Heart left ventricle (tissue), 16 donors: ENCODE results near the gene SORCS2. TPM values are rescaled to one million over a fixed set of nuclear protein-coding genes. Genes with fewer than 3 reads are reported as not detected.

Source experiments
- ATAC-seq, 4 donors: fragments of 200-7000 bp; cut with Tn5 transposase; one replicate each; pipeline ENCODE4 v1.9.1; 2020 to 2022; ENCODE audit warnings: moderate library complexity in 4 of 4, mild to moderate bottlenecking in 3 of 4, moderate number of reproducible peaks in 1 of 4
- DNase-seq, 5 donors: peaks; one replicate each; pipeline ENCODE4 v3.0.0-alpha.2; 2020
- H3K27ac ChIP-seq, 12 donors: fragments of 200-600 bp; sonication (generic) in 4 of 12; one replicate each; pipeline versions ENCODE4 v1.5.0 to v1.8.0; 2016 to 2022; ENCODE audit warnings: mild to moderate bottlenecking in 2 of 12
- H3K27me3 ChIP-seq, 9 donors: fragments of 200-600 bp; sonication (generic) in 2 of 9; one replicate each; pipeline versions ENCODE4 v1.5.1 to v1.8.0; 2016 to 2022; ENCODE audit warnings: mild to moderate bottlenecking in 3 of 9
- H3K36me3 ChIP-seq, 9 donors: fragments of 200-600 bp; sonication (generic) in 2 of 9; one replicate each; pipeline versions ENCODE4 v1.5.0 to v1.8.0; 2018 to 2022; ENCODE audit warnings: mild to moderate bottlenecking in 2 of 9
- H3K4me1 ChIP-seq, 12 donors: fragments of 200-600 bp; sonication (generic) in 4 of 12; one replicate each; pipeline versions ENCODE4 v1.5.0 to v1.8.0; 2016 to 2022; ENCODE audit warnings: mild to moderate bottlenecking in 3 of 12
- H3K4me3 ChIP-seq, 12 donors: fragments of 200-600 bp; sonication (generic) in 4 of 12; one replicate each; pipeline versions ENCODE4 v1.5.0 to v1.8.0; 2017 to 2022; ENCODE audit warnings: mild to moderate bottlenecking in 9 of 12, moderate library complexity in 4 of 12
- H3K9me3 ChIP-seq, 12 donors: fragments of 200-600 bp; sonication (generic) in 4 of 12; one replicate each; pipeline versions ENCODE4 v1.5.0 to v1.8.0; 2016 to 2022; ENCODE audit warnings: mild to moderate bottlenecking in 1 of 12
- POLR2A ChIP-seq, 2 donors: fragments of 450-650 bp; IDR thresholded peaks; one replicate each; pipeline ENCODE4 v1.6.1; 2017; ENCODE audit warnings: antibody characterized with exemption in 2 of 2, mild to moderate bottlenecking in 2 of 2, moderate library complexity in 2 of 2
- WGBS, 4 donors: extraction: QIAGEN DNeasy Blood & Tissue Kit in 2 of 4; methylation state at CpG; one replicate each; pipeline versions ENCODE4 v1.1.5 to v1.1.7; 2013 to 2018; 5-methylcytosine and 5-hydroxymethylcytosine counted together
- intact Hi-C, 10 donors: fragments of 100-400 bp; cut with DNase I; formaldehyde crosslinking; loops; one replicate each; pipeline versions ENCODE4 v1.11.1 to v1.14.2; 2022
- polyA plus RNA-seq, 2 donors: library from polyadenylated mRNA; stranded (reverse); fragments of 200-250 nt; gene quantifications; one replicate each; pipeline ENCODE4 v1.2.3, GENCODE V29; 2013
- total RNA-seq, 9 donors: library from RNA; depleted of rRNA in 2 of 9; stranded (reverse); fragments of >200 nt in 2 of 9; fragmentation: NEBNext Ultra II Directional in 3 of 9; extraction: Animal tissue kit (Norgen Biotek cat#: 25700) in 3 of 9; gene quantifications; one replicate each; pipeline versions ENCODE4 v1.1.0 to v1.2.4, GENCODE V29; 2016 to 2023
- TF ChIP-seq, protein P1 (sequence below), 12 donors: fragments of 200-600 bp; sonication (generic) in 4 of 12; IDR thresholded peaks; one replicate each; pipeline versions ENCODE4 v1.5.0 to v1.8.0; 2018 to 2022; ENCODE audit warnings: antibody characterized with exemption in 12 of 12, mild to moderate bottlenecking in 5 of 12
- donor health status: ischemic (EF 13 %, LVEDD 7.1; RV severe dilation, severe dysfunction).
- donor health status: healthy with polysubstance abuse.
- donor health status: DM: no; HTN: yes; CAD: no.
- donor health status: DM: no; HTN: no; CAD: no.
- donor health status: ischemic (EF 25% LVEDD 6.9; RV normal size, moderate dysfunction).
- donor health status: ischemic (EF 25% LVEDD 5.7; RV mildly dilated, moderate dysfunction).
- donor health status: healthy.
- donor health status: DM: yes; HTN: yes; CAD: no.
- donor health status: ischemic (EF 35%, LVEDD 5.7; RV mildly dilated, moderate dysfunction).
- donor health status: nonischemic (EF 11% LVEDD 7.7; RV severe dilation, severe dysfunction).
- donor health status: DM: yes; HTN: yes; CAD: no.
- donor health status: PGD.
- donor health status: ischemic (EF 29% LVEDD 5.4; RV normal size, mild dysfunction).
- donor health status: nonischemic (EF 23%, LVEDD 6.1; RV moderate dilation, normal function).

Gene SORCS2
- total and polyA plus RNA-seq, 11 donors: 0.28 to 5.5 (median 2.4) TPM

DNA sequence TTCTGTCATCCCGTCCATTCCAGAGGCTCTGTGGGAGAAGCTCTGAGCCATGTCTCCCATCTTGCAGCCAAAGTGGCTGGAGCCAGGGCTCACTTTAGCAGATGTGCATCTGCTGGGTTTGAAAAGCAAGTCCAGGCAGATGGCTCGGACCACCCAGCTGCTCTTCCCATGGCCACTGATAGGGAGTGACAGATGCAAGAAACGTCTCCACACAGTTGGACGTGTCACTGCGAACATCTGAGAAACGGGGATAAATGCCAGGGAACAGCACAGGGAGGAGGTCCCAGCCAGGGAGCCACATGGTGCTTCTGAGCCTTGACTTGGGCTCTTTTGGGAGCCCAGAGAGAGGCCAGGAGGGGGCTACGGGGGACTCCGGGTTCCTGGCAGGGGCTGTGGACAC is 505.0 kb downstream of the SORCS2 start:
- Histone ChIP-seq H3K4me1 (peaks cover 0 to 19% (median 0%) of the 10 kb centered on the region in 12 donors), H3K9me3 (no peaks in the 10 kb centered on the region), H3K4me3 (no peak overlapping the region), H3K27me3 (peaks cover 0 to 13% (median 0%) of the 10 kb centered on the region in 9 donors), H3K27ac (peak overlapping the region in 1 of 12 donors; percentile 74), H3K36me3 (no peaks in the 10 kb centered on the region)
- DNase-seq (peak in 2 of 5 donors; percentile 15 to 44), ATAC-seq (peak in 1 of 4 donors; percentile 56)
- 48 to 63% (median 56%) methylated on average over 7 to 8 of the region's 8 CpGs for WGBS, 4 donors
- TF ChIP-seq, protein P1, sequence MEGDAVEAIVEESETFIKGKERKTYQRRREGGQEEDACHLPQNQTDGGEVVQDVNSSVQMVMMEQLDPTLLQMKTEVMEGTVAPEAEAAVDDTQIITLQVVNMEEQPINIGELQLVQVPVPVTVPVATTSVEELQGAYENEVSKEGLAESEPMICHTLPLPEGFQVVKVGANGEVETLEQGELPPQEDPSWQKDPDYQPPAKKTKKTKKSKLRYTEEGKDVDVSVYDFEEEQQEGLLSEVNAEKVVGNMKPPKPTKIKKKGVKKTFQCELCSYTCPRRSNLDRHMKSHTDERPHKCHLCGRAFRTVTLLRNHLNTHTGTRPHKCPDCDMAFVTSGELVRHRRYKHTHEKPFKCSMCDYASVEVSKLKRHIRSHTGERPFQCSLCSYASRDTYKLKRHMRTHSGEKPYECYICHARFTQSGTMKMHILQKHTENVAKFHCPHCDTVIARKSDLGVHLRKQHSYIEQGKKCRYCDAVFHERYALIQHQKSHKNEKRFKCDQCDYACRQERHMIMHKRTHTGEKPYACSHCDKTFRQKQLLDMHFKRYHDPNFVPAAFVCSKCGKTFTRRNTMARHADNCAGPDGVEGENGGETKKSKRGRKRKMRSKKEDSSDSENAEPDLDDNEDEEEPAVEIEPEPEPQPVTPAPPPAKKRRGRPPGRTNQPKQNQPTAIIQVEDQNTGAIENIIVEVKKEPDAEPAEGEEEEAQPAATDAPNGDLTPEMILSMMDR (IDR thresholded peaks at IDR 0.05): no peak
- no peak for TF ChIP-seq POLR2A (IDR thresholded peaks at IDR 0.05)
- intact Hi-C loops: no loop called here

DNA sequence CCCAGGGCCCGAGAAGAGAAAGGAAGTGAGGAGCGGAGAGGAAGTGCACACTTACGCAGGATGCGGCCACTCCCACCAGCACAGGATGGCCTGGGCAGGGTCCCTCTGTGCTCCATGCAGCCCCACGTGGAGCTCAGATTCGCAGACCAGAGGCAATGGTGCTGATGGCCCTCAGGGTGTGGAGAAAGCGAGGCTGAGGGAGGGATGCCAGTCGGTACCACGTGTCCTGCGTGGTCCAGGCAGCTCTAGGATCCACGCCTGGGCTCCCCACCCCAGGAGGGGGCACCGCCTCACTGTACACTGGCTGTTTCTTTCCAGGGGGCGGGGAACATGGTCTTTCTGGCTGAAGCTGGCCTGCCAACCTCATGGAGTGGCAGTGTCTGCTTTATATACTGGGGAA is 505.5 kb downstream of the SORCS2 start:
- 43 to 77% (median 69%) methylated on average over 8 to 13 of the region's 13 CpGs for WGBS, 4 donors
- H3K4me1 ChIP-seq: peaks cover 0 to 19% (median 0%) of the 10 kb centered on the region in 12 donors
- DNase-seq (peak in 1 of 5 donors; percentile 37), ATAC-seq (peak in 1 of 4 donors; percentile 36)
- peak overlapping the region in 3 of 12 donors; percentile 23 to 74 (median 44) for H3K27ac ChIP-seq
- H3K27me3 ChIP-seq: peaks cover 0 to 13% (median 0%) of the 10 kb centered on the region in 9 donors
- intact Hi-C loops: no loop called here
- H3K9me3 ChIP-seq: no peaks in the 10 kb centered on the region
- H3K4me3 ChIP-seq: no peak overlapping the region
- H3K36me3 ChIP-seq: no peaks in the 10 kb centered on the region
- TF ChIP-seq, protein P1 (IDR thresholded peaks at IDR 0.05): no peak
- TF ChIP-seq POLR2A (IDR thresholded peaks at IDR 0.05): no peak

DNA sequence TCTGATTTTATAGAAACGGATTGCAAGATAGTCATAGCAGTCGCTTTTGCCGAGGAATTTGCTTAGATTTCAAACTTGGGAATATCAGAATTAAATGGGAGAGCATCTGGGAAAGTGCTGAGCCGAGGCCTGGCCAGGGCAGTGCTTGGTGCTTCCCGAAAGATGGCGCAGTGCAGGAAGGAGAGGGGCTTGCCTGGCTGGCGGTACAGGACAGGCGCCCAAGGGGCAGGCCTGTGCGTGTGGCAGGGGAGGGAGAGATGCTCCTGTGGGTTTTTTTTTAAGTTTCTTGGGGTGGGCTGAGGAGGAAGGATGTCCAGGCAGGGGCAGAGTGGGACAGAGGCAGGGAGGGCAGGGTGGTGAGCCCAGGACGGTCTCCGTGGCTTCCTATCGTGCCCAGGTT is 506.2 kb downstream of the SORCS2 start:
- Histone ChIP-seq H3K36me3 (no peaks in the 10 kb centered on the region), H3K27ac (peak overlapping the region in 5 of 12 donors; percentile 23 to 74 (median 44)), H3K9me3 (no peaks in the 10 kb centered on the region), H3K4me1 (peaks cover 0 to 19% (median 0%) of the 10 kb centered on the region in 12 donors), H3K27me3 (peaks cover 0 to 13% (median 0%) of the 10 kb centered on the region in 9 donors), H3K4me3 (no peak overlapping the region)
- 58 to 73% (median 62%) methylated on average over 12 of the region's 12 CpGs for WGBS, 4 donors
- TF ChIP-seq, protein P1 (IDR thresholded peaks at IDR 0.05): peak in 1 of 12 donors; percentile 20
- TF ChIP-seq POLR2A (IDR thresholded peaks at IDR 0.05): no peak
- intact Hi-C loops: no loop called here
- DNase-seq (peak in 1 of 5 donors; percentile 56), ATAC-seq (peak in 2 of 4 donors; percentile 26 to 52)

DNA sequence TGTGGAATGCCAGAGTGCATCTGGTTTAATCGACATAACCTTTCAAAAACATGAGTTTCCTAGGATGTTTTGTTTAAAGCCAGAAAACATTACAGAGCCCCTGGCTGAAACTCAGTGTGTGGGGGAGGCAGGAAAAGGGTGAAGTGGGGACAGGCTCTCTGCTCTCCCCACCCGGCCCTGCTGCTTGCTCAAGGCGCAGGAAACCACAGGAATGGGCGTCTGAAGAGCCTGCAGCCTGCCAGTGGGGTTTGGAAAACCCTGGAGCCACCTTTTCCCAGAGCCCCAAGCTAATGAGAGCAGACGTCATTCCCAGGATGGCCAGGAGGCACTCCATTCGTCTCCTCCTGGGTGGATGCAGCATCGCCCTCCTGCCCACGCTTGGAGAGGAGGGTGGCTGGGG is 506.7 kb downstream of the SORCS2 start:
- Histone ChIP-seq H3K4me1 (peaks cover 0 to 19% (median 0%) of the 10 kb centered on the region in 12 donors), H3K27ac (peak overlapping the region in 3 of 12 donors; percentile 23 to 74 (median 44)), H3K4me3 (no peak overlapping the region), H3K36me3 (no peaks in the 10 kb centered on the region), H3K9me3 (no peaks in the 10 kb centered on the region), H3K27me3 (peaks cover 0 to 13% (median 0%) of the 10 kb centered on the region in 9 donors)
- TF ChIP-seq POLR2A (IDR thresholded peaks at IDR 0.05): no peak
- TF ChIP-seq, protein P1 (IDR thresholded peaks at IDR 0.05): no peak
- WGBS, 4 donors: 26 to 49% (median 34%) methylated on average over 5 to 8 of the region's 8 CpGs
- intact Hi-C loops: no loop called here
- ATAC-seq (peak in 3 of 4 donors; percentile 54 to 78 (median 73)), DNase-seq (peak in 4 of 5 donors; percentile 45 to 63 (median 58))
